ENCODE results near the gene TAS2R16. TPM values are rescaled to one million over a fixed set of nuclear protein-coding genes. Genes with fewer than 3 reads are reported as not detected.

TAS2R16 gene
- total and polyA plus RNA-seq, 2 of the 13 experiments (the other 11 are each of a cell fraction or from before 2014, with no cell fraction given) = not detected

- ChIA-PET POLR2A (no interaction called here), CTCF (ENCODE audit: low intra/inter-chr PET ratio, low total read pairs) (no interaction called here)
- in situ Hi-C loops (cut with HindIII; ENCODE audit: extremely low pct_ligation_motif_present, low pct_unique_long_range_greater_than_20kb) = no loop called here
- no peaks in the 10 kb centered on the region for H3K9me3 ChIP-seq (ENCODE audit: low read length)
- H3K4me2 ChIP-seq (ENCODE audit: low read depth, low read length) = no peak overlapping the region
- no peak overlapping the region for H3K9ac ChIP-seq (ENCODE audit: insufficient read depth, low read depth, low read length)
- H2AFZ ChIP-seq (ENCODE audit: low read length) = no peak overlapping the region
- no peaks in the 10 kb centered on the region for H3K27me3 ChIP-seq (ENCODE audit: control insufficient read depth in 1 of 2, insufficient read depth in 2 of 2, low read length in 2 of 2)
- no peak for TF ChIP-seq BCL3 (CRISPR knock-in tag; IDR thresholded peaks at IDR 0.05)
- no peak for TF ChIP-seq NCOA2 (CRISPR knock-in tag; IDR thresholded peaks at IDR 0.05)
- no peak for TF ChIP-seq ZNF446 (CRISPR knock-in tag; IDR thresholded peaks at IDR 0.05)
- no peak for TF ChIP-seq HDAC1 (CRISPR knock-in tag; IDR thresholded peaks at IDR 0.05)
- TF ChIP-seq ZNF251 (CRISPR knock-in tag; IDR thresholded peaks at IDR 0.05) = no peak
- TF ChIP-seq RAD51 (IDR thresholded peaks at IDR 0.05; ENCODE audit: borderline replicate concordance) = no peak
- no peak for TF ChIP-seq YEATS2 (CRISPR knock-in tag; IDR thresholded peaks at IDR 0.05; ENCODE audit: borderline replicate concordance)
- no peak for TF ChIP-seq ZNF30 (CRISPR knock-in tag; IDR thresholded peaks at IDR 0.05)
- no peak for TF ChIP-seq FUBP1 (CRISPR knock-in tag; IDR thresholded peaks at IDR 0.05; ENCODE audit: borderline replicate concordance)
- no peak for TF ChIP-seq ARNTL (CRISPR knock-in tag; IDR thresholded peaks at IDR 0.05)
- ATAC-seq (no peak), FAIRE-seq (no peak), DNase-seq (ENCODE audit: low spot score) (no peak)
- no peaks in the 10 kb centered on the region for H3K4me1 ChIP-seq (ENCODE audit: insufficient read depth, low read length)
- no peaks in the 10 kb centered on the region for H3K79me2 ChIP-seq (ENCODE audit: insufficient read depth, low read length)
- no peaks in the 10 kb centered on the region for H4K20me1 ChIP-seq (ENCODE audit: insufficient read depth, low read length)
- intact Hi-C loops (cut with micrococcal nuclease; ENCODE audit: unreplicated experiment) = no loop called here
- H3K27ac ChIP-seq (ENCODE audit: extremely low read length, insufficient read depth, low read length) = no peak overlapping the region
- no TSS peak for BruUV-seq (replicated peaks)
- no peak overlapping the region for H3K4me3 ChIP-seq (replicated peaks in 1 of 3; ENCODE audit: insufficient read depth in 1 of 3, low read depth in 2 of 3, low read length in 3 of 3)
- 57% methylated on average over 4 of the region's 4 CpGs for WGBS (ENCODE audit: low lambda C conversion rate)
- no peaks in the 10 kb centered on the region for H3K36me3 ChIP-seq (replicated peaks in 1 of 2; ENCODE audit: control insufficient read depth in 1 of 2, insufficient read depth in 2 of 2, low read length in 2 of 2)
Measured at GRCh38 chr7:123030631-123031030, 35.1 kb upstream of the TAS2R16 start.

Measured in HepG2 (cell line).